Brain microvascular endothelial cell (primary cell): ENCODE results near the gene CARMIL3.

Source experiments
- DNase-seq: peaks from one replicate; pipeline ENCODE4 v3.0.0-alpha.2; 2020
- H3K27ac ChIP-seq: fragments of 250-450 bp; sonication (Bioruptor Pico); 2 replicates; pipeline ENCODE4 v1.5.1; 2020; ENCODE audit warnings: mild to moderate bottlenecking, moderate library complexity
- H3K27me3 ChIP-seq: fragments of 250-450 bp; sonication (Bioruptor Pico); replicated peaks from 2 replicates; pipeline ENCODE4 v1.5.1; 2020; ENCODE audit warnings: mild to moderate bottlenecking
- H3K36me3 ChIP-seq: fragments of 250-450 bp; sonication (Bioruptor Pico); replicated peaks from 2 replicates; pipeline ENCODE4 v1.5.1; 2020; ENCODE audit warnings: mild to moderate bottlenecking
- H3K4me3 ChIP-seq: 2 replicates; pipeline ENCODE4 v1.5.1; 2011; ENCODE audit warnings: low read depth, mild to moderate bottlenecking, control low read depth, low read length, moderate library complexity
- in situ Hi-C: cut with HindIII; loops from 2 replicates; pipeline ENCODE4 v1.10.0; 2017; ENCODE audit warnings: low sequenced_read_pairs, low pct_ligation_motif_present
- TF ChIP-seq, protein P1 (sequence below): IDR thresholded peaks from 2 replicates; pipeline ENCODE4 v1.5.1; 2011; ENCODE audit warnings: low read depth, mild to moderate bottlenecking, moderate library complexity, low read length, control low read depth, inconsistent platforms; ENCODE audit errors: missing control alignments

Gene CARMIL3

DNA sequence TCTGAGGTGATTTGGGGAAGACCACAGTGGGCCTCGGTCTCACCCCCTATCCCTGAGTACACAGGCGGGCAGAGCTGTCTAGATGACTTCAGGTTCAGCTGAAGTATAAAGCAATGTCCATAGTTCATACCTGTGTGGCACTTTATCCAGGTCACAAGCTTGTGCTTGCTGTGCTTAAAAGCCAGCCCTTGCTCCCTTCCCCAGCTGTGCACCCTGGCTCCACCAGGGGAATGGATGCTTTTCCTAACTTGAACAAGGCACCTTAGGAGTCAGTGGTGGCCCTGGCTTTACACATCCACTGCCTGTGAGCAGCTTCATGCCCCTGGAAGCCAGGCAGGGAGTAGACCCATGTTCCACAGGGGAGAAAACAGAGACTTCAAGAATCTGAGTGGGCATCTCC is 5.5 kb downstream of the CARMIL3 start:
- Histone ChIP-seq H3K27ac (no peak overlapping the region), H3K27me3 (no peaks in the 10 kb centered on the region), H3K36me3 (no peaks in the 10 kb centered on the region), H3K4me3 (no peak overlapping the region)
- in situ Hi-C loops = no loop called here
- TF ChIP-seq, protein P1, sequence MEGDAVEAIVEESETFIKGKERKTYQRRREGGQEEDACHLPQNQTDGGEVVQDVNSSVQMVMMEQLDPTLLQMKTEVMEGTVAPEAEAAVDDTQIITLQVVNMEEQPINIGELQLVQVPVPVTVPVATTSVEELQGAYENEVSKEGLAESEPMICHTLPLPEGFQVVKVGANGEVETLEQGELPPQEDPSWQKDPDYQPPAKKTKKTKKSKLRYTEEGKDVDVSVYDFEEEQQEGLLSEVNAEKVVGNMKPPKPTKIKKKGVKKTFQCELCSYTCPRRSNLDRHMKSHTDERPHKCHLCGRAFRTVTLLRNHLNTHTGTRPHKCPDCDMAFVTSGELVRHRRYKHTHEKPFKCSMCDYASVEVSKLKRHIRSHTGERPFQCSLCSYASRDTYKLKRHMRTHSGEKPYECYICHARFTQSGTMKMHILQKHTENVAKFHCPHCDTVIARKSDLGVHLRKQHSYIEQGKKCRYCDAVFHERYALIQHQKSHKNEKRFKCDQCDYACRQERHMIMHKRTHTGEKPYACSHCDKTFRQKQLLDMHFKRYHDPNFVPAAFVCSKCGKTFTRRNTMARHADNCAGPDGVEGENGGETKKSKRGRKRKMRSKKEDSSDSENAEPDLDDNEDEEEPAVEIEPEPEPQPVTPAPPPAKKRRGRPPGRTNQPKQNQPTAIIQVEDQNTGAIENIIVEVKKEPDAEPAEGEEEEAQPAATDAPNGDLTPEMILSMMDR = no peak
- DNase-seq = no peak

DNA sequence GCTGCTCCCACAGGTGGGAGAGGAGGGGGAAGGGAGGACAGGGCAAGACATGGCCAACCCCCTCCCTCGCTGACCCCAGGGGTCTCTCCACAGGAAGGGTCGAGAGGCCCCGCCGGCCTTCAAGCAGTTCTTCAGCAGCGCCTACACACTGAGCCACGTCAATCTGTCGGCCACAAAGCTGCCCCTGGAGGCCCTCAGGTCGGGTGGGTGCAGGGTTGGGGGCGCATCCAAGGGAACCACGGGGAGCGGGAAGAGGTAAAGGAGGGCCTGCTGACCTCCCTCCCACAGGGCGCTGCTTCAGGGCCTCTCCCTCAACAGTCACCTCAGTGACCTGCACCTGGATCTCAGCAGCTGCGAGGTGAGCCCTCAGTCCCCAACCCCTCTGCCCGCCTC is 6.1 kb downstream of the CARMIL3 start:
- no peaks in the 10 kb centered on the region for H3K36me3 ChIP-seq
- no peaks in the 10 kb centered on the region for H3K27me3 ChIP-seq
- H3K4me3 ChIP-seq = no peak overlapping the region
- no peak overlapping the region for H3K27ac ChIP-seq
- DNase-seq = no peak
- TF ChIP-seq, protein P1 = no peak
- in situ Hi-C loops = no loop called here

DNA sequence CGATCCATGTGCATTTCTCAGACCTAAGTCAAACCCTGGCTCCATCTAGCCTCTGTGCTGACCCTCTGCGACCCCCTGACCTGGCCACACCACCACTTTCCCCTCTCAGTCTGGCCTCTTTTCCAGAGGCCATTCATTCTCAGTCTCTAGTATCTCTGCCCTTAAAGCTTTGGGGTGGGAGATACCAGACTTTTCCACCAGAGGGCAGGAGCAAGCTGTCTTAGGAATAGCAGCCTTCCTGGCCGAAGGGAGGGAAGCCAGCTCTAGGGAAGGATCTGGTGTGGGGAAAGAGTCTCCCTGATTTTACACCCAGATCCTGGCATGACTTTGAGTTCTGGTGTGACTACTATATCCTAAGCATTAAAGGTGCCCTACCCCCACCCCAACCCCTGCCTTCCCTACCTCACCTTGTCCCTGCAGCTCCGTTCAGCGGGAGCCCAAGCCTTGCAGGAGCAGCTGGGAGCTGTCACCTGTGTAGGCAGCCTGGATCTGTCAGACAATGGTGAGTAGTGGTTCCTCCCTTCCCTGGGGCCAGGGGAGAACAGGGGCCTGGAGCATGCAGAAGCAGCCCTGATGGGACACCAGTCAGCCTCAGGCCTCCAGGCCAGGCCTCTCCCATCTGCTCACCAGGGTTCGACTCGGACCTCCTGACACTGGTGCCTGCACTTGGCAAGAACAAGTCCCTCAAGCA is 6.6 kb downstream of the CARMIL3 start:
- no peaks in the 10 kb centered on the region for H3K36me3 ChIP-seq
- no peak overlapping the region for H3K27ac ChIP-seq
- in situ Hi-C loops = no loop called here
- DNase-seq = peak; percentile 74
- TF ChIP-seq, protein P1 = peak; percentile 93
- no peaks in the 10 kb centered on the region for H3K27me3 ChIP-seq
- no peak overlapping the region for H3K4me3 ChIP-seq

DNA sequence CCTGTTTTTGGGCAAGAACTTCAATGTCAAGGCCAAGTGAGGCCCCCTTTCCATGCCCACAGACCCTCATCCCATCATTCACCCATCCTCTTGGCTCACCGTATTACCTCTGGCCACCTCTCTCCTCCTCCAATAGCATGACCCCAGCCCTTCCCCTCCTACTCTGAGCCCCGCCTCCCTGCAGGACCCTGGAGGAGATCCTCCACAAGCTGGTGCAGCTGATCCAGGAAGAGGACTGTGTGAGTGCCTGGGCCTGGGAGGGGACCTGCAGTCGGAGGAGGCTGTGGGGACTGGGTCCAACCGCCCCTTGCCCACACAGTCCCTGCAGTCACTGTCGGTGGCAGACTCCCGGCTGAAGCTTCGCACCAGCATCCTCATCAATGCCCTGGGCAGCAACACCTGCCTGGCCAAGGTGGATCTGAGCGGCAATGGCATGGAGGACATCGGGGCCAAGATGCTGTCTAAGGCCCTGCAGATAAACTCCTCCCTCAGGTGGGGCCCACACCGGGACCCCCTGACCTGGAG is 7.2 kb downstream of the CARMIL3 start:
- no peaks in the 10 kb centered on the region for H3K36me3 ChIP-seq
- TF ChIP-seq, protein P1 = no peak
- no peak overlapping the region for H3K4me3 ChIP-seq
- DNase-seq = no peak
- no peaks in the 10 kb centered on the region for H3K27me3 ChIP-seq
- no peak overlapping the region for H3K27ac ChIP-seq
- in situ Hi-C loops = no loop called here

DNA sequence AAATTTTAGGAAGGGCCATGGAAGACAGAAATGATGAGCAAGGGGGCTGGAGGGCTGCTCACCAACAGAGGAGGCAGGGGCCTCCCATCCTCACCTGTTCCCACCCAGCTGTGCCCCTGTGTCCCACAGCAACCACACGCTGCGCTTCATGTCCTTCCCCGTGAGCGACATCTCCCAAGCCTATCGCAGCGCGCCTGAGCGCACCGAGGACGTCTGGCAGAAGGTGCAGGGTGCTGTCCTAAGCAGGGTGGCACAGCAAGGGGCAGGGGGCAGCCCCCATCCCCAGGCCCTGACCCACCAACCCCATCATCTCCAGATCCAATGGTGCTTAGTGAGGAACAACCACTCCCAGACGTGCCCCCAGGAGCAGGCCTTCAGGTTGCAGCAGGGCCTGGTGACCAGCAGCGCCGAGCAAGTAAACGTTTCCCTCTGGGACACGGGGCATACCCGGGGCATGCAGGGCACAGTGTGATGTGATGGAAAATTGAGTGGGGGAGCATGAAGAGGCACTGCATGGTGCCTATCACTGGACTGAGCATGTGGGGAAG is 8.1 kb downstream of the CARMIL3 start:
- TF ChIP-seq, protein P1 = no peak
- DNase-seq = no peak
- no peaks in the 10 kb centered on the region for H3K36me3 ChIP-seq
- H3K27me3 ChIP-seq = no peaks in the 10 kb centered on the region
- no peak overlapping the region for H3K4me3 ChIP-seq
- H3K27ac ChIP-seq = no peak overlapping the region
- in situ Hi-C loops = no loop called here
